ENCODE data around the gene RPS6KA2. TPM values are rescaled to one million over a fixed set of nuclear protein-coding genes. Genes with fewer than 3 reads are reported as not detected.

The RPS6KA2 gene
- total RNA-seq, 2 donors from 2014 or later, result 7.8 to 13.6 TPM

DNA sequence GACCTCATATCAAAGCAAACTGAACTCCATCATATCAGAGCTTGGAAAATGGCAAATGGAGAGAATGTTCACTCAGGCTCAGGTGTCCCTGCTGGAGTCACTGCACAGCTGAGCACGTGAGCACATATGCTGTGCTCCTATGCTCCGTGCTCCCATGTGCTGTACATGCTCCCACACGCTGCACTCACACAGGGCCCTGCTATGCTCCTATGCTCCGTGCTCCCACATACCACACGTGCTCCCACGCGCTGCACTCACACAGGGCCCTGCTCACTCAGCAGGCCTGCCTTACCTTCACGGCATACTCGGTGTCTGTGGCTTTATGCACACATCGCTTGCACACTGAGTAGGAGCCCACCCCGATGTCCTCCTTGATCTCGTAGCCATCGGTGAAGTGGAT lies 178.6 kb downstream of the RPS6KA2 start:
- Histone ChIP-seq H3K9ac (ENCODE audit: low read depth in 2 of 2, low read length in 2 of 2) (no peak overlapping the region), H3K9me3 (no peaks in the 10 kb centered on the region), H3K27me3 (no peaks in the 10 kb centered on the region), H3K36me3 (no peaks in the 10 kb centered on the region), H3K27ac (no peak overlapping the region), H3K4me1 (no peaks in the 10 kb centered on the region), H3K4me3 (no peak overlapping the region)
- intact Hi-C loops (cut with DNase I), result no loop called here
- DNase-seq, result no peak
- TF ChIP-seq, protein P1, sequence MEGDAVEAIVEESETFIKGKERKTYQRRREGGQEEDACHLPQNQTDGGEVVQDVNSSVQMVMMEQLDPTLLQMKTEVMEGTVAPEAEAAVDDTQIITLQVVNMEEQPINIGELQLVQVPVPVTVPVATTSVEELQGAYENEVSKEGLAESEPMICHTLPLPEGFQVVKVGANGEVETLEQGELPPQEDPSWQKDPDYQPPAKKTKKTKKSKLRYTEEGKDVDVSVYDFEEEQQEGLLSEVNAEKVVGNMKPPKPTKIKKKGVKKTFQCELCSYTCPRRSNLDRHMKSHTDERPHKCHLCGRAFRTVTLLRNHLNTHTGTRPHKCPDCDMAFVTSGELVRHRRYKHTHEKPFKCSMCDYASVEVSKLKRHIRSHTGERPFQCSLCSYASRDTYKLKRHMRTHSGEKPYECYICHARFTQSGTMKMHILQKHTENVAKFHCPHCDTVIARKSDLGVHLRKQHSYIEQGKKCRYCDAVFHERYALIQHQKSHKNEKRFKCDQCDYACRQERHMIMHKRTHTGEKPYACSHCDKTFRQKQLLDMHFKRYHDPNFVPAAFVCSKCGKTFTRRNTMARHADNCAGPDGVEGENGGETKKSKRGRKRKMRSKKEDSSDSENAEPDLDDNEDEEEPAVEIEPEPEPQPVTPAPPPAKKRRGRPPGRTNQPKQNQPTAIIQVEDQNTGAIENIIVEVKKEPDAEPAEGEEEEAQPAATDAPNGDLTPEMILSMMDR (IDR thresholded peaks at IDR 0.05), result no peak

DNA sequence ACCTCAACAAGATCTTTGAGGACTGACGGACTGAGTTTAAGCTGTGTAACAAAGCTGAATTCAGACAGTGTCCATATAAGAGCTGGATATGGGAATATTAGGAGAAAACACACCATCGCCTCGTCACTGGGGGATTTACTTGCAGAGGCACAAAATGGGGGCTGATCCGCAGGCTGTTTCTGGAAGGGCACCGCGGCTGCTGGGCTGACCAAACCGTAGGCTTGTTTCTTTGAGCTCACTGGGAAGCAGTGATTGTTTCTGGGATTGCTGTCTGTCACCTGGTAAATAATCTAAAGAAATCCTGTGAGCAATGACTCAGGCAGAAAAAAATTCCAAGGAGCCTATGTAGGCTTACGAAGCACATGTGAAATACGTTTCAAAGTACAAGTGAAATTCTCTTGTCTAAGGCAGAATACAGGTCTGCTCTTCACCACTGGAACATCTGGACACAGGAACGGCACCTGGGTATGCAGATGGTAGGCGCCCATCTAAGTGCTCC lies 180.4 kb downstream of the RPS6KA2 start:
- Histone ChIP-seq H3K9me3 (no peaks in the 10 kb centered on the region), H3K27ac (no peak overlapping the region), H3K36me3 (no peaks in the 10 kb centered on the region), H3K9ac (ENCODE audit: low read depth in 2 of 2, low read length in 2 of 2) (no peak overlapping the region), H3K4me3 (no peak overlapping the region), H3K27me3 (no peaks in the 10 kb centered on the region), H3K4me1 (no peaks in the 10 kb centered on the region)
- TF ChIP-seq, protein P1 (IDR thresholded peaks at IDR 0.05), result no peak
- intact Hi-C loops (cut with DNase I), result no loop called here
- DNase-seq, result no peak

DNA sequence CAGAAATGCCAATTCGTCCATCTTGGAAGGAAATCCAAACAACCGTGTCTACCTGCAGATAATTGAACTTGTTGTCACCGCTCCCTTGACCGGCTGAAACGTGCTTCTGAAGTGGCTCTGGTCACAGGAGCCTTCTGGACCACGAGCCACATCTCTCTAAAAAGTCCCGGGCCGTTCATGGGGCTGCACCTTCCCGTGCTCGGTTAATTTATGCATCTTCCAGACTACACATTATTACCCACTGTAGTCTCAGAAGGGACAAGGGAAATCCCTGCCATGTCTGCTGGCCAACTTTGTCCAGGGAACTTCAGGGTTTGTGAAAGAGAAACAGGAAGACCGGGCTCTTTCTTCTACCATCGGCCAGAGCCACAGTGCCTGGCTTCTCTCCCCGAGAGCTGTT lies 180.9 kb downstream of the RPS6KA2 start:
- Histone ChIP-seq H3K27me3 (no peaks in the 10 kb centered on the region), H3K4me1 (no peaks in the 10 kb centered on the region), H3K9me3 (no peaks in the 10 kb centered on the region), H3K36me3 (no peaks in the 10 kb centered on the region), H3K4me3 (no peak overlapping the region), H3K9ac (ENCODE audit: low read depth in 2 of 2, low read length in 2 of 2) (no peak overlapping the region), H3K27ac (no peak overlapping the region)
- intact Hi-C loops (cut with DNase I), result no loop called here
- no peak for DNase-seq
- TF ChIP-seq, protein P1 (IDR thresholded peaks at IDR 0.05), result no peak

DNA sequence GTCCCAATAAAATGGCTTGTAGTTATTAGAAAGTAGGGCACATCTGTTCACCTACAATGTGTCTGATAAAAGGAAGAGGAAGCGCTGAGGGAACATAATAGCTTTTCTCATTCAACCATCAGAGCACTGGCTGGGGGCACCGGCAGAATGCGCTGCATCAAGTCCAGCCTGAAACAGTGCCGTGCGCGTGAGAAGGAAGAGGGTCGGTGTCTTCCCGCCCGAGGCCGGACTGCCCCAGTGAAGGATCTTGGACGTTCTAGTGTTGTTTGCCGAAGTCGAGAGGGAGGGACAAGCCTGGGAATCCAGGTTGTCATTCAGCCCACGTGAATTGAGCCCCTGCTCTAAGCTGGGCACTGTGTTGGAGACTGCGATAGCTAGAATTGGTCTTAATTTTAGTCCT lies 182.6 kb downstream of the RPS6KA2 start:
- no peak overlapping the region for H3K27ac ChIP-seq
- H3K9ac ChIP-seq (ENCODE audit: low read depth in 2 of 2, low read length in 2 of 2), result no peak overlapping the region
- no peak overlapping the region for H3K4me3 ChIP-seq
- no peaks in the 10 kb centered on the region for H3K27me3 ChIP-seq
- TF ChIP-seq, protein P1 (IDR thresholded peaks at IDR 0.05), result no peak
- no peaks in the 10 kb centered on the region for H3K36me3 ChIP-seq
- H3K9me3 ChIP-seq, result no peaks in the 10 kb centered on the region
- DNase-seq, result no peak
- no peaks in the 10 kb centered on the region for H3K4me1 ChIP-seq
- intact Hi-C loops (cut with DNase I), result no loop called here

DNA sequence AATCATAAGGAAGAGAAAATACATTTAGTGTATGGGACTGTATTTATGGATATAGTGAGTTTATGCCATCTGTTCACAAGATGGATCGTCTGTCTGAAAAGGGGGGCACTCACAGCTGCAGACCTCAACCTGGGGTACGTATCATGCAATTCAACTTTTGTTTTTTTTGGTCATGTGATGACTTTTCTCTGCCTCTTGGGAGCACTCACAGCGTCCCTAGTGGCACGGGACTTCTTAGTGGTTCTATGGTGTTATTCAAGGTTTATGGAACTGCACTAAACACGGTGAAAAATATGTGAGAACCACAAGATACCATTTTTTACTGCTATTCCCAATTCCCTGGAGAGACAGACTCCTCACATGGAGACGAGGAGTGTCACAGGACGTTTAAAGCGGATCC lies 183.9 kb downstream of the RPS6KA2 start:
- DNase-seq, result no peak
- Histone ChIP-seq H3K4me1 (no peaks in the 10 kb centered on the region), H3K27me3 (no peaks in the 10 kb centered on the region), H3K4me3 (no peak overlapping the region), H3K9me3 (no peaks in the 10 kb centered on the region), H3K36me3 (no peaks in the 10 kb centered on the region), H3K27ac (no peak overlapping the region), H3K9ac (ENCODE audit: low read depth in 2 of 2, low read length in 2 of 2) (no peak overlapping the region)
- TF ChIP-seq, protein P1 (IDR thresholded peaks at IDR 0.05), result no peak
- intact Hi-C loops (cut with DNase I), result no loop called here

Measured in colonic mucosa (tissue), 4 donors.